ENCODE data around the gene GANAB. TPM values are rescaled to one million over a fixed set of nuclear protein-coding genes. Genes with fewer than 3 reads are reported as not detected.

GANAB gene
- total and polyA plus RNA-seq, 4 donors = 104 to 266 (median 168) TPM

GRCh38 chr11:62647609-62648005 is 1.2 kb upstream of the GANAB start:
- no peak for TF ChIP-seq CTCF (IDR thresholded peaks at IDR 0.05; ENCODE audit: control extremely low read depth, extremely low read depth)
- peaks cover 0 to 25% (median 6%) of the 10 kb centered on the region in 5 donors for H3K4me1 ChIP-seq (ENCODE audit: control insufficient read depth in 5 of 5, insufficient read depth in 5 of 5, low read length in 5 of 5)
- no peak for DNase-seq
- no peaks in the 10 kb centered on the region for H3K9me3 ChIP-seq (ENCODE audit: control insufficient read depth in 4 of 4, insufficient read depth in 3 of 4, low read length in 3 of 4)
- H3K4me3 ChIP-seq = no peak overlapping the region
- no peak for ATAC-seq (ENCODE audit: insufficient read depth, low FRiP score)
- 89 to 91% methylated on average over 6 of the region's 6 CpGs for WGBS, 2 donors
- peaks cover 0 to 24% (median 18%) of the 10 kb centered on the region in 4 donors for H3K36me3 ChIP-seq (ENCODE audit: control insufficient read depth in 4 of 4, insufficient read depth in 4 of 4, low read length in 4 of 4)
- H3K27me3 ChIP-seq (ENCODE audit: control insufficient read depth in 3 of 3, insufficient read depth in 3 of 3, low read length in 2 of 3) = no peaks in the 10 kb centered on the region
- H3K9ac ChIP-seq (ENCODE audit: insufficient read depth in 1 of 2, low read length in 2 of 2) = no peak overlapping the region
- H3K27ac ChIP-seq (ENCODE audit: low read depth in 1 of 2, low read length in 1 of 2) = no peak overlapping the region

- Histone ChIP-seq H3K4me1 (ENCODE audit: control insufficient read depth in 5 of 5, insufficient read depth in 5 of 5, low read length in 5 of 5) (peaks cover 0 to 20% (median 6%) of the 10 kb centered on the region in 5 donors), H3K36me3 (ENCODE audit: control insufficient read depth in 4 of 4, insufficient read depth in 4 of 4, low read length in 4 of 4) (peaks cover 0 to 24% (median 18%) of the 10 kb centered on the region in 4 donors), H3K27ac (ENCODE audit: low read depth in 1 of 2, low read length in 1 of 2) (peak overlapping the region in 1 of 2 donors; percentile 55), H3K4me3 (no peak overlapping the region), H3K9ac (ENCODE audit: insufficient read depth in 1 of 2, low read length in 2 of 2) (peak overlapping the region in 1 of 2 donors; percentile 23), H3K27me3 (ENCODE audit: control insufficient read depth in 3 of 3, insufficient read depth in 3 of 3, low read length in 2 of 3) (no peaks in the 10 kb centered on the region), H3K9me3 (ENCODE audit: control insufficient read depth in 4 of 4, insufficient read depth in 3 of 4, low read length in 3 of 4) (no peaks in the 10 kb centered on the region)
- no peak for DNase-seq
- TF ChIP-seq CTCF (IDR thresholded peaks at IDR 0.05; ENCODE audit: control extremely low read depth, extremely low read depth) = no peak
- 66 to 73% methylated on average over 32 of the region's 32 CpGs for WGBS, 2 donors
- no peak for ATAC-seq (ENCODE audit: insufficient read depth, low FRiP score)
Observed at GRCh38 chr11:62646825-62647608, 604 bp upstream of the GANAB start.

GRCh38 chr11:62645671-62645945 is 805 bp downstream of the GANAB start:
- Histone ChIP-seq H3K9me3 (ENCODE audit: control insufficient read depth in 4 of 4, insufficient read depth in 3 of 4, low read length in 3 of 4) (no peaks in the 10 kb centered on the region), H3K27ac (ENCODE audit: low read depth in 1 of 2, low read length in 1 of 2) (peak overlapping the region; percentile 92), H3K4me3 (peak overlapping the region; percentile 81), H3K4me1 (ENCODE audit: control insufficient read depth in 5 of 5, insufficient read depth in 5 of 5, low read length in 5 of 5) (peaks cover 0 to 14% (median 6%) of the 10 kb centered on the region in 5 donors), H3K36me3 (ENCODE audit: control insufficient read depth in 4 of 4, insufficient read depth in 4 of 4, low read length in 4 of 4) (peaks cover 0 to 24% (median 18%) of the 10 kb centered on the region in 4 donors), H3K9ac (ENCODE audit: insufficient read depth in 1 of 2, low read length in 2 of 2) (peak overlapping the region; percentile 80 to 89), H3K27me3 (ENCODE audit: control insufficient read depth in 3 of 3, insufficient read depth in 3 of 3, low read length in 2 of 3) (no peaks in the 10 kb centered on the region)
- no peak for TF ChIP-seq CTCF (IDR thresholded peaks at IDR 0.05; ENCODE audit: control extremely low read depth, extremely low read depth)
- ATAC-seq (ENCODE audit: insufficient read depth, low FRiP score) (no peak), DNase-seq (no peak)
- WGBS, 2 donors = 14 to 19% methylated on average over 11 of the region's 11 CpGs
